ENCODE results near the gene DXO.

GRCh38 chr6:31952140-31952805 lies 19.7 kb downstream of the DXO start:
- TF ChIP-seq CTCF (IDR thresholded peaks at IDR 0.05) (peak; percentile 61 to 78 (median 65)), POLR2A (IDR thresholded peaks at IDR 0.05) (no peak)
